Suprapubic skin (tissue), 4 donors: ENCODE data around the gene LIN28A.

Experiments
- POLR2A ChIP-seq, 2 donors: fragments of 450-650 bp; IDR thresholded peaks; one replicate each; pipeline ENCODE4 v1.6.1; 2017; ENCODE audit warnings: antibody characterized with exemption in 2 of 2, mild to moderate bottlenecking in 2 of 2, moderate library complexity in 2 of 2
- POLR2AphosphoS5 ChIP-seq, 3 donors: sonication (generic); formaldehyde crosslinking; IDR thresholded peaks; one replicate each; pipeline ENCODE4 v1.6.1; 2017; ENCODE audit warnings: antibody characterized with exemption in 3 of 3
- TF ChIP-seq, protein P1 (sequence below), 2 donors: fragments of 200-600 bp in 1 of 2; fragments of 450-650 bp in 1 of 2; sonication (generic) in 1 of 2; IDR thresholded peaks; one replicate each; pipeline ENCODE4 v1.5.1; 2016 to 2019; ENCODE audit warnings: antibody characterized with exemption in 2 of 2, mild to moderate bottlenecking in 1 of 2, moderate library complexity in 1 of 2

DNA sequence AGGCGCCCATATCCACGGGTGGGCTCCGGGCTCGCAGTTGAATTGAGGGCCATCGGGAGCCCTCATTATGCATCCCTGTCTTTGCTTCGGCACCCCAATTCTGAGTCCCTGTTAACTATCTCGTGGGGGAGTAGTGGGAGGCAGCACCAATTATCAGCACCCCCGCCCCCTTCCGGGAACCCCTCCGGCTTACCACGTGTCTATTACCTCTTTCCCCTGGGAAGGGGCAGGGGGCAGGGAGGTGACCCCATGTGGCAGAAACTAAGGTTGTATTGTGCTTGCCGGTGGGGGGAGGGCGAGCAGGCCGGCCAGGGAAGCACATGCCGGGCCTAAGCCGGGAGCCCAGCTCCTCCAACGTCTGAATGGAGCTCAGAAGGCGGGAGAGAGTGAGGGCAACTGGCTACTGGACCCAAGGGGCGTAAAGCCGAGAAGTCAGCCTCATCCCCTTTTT, 1.0 kb downstream of the LIN28A start:
- TF ChIP-seq, protein P1, sequence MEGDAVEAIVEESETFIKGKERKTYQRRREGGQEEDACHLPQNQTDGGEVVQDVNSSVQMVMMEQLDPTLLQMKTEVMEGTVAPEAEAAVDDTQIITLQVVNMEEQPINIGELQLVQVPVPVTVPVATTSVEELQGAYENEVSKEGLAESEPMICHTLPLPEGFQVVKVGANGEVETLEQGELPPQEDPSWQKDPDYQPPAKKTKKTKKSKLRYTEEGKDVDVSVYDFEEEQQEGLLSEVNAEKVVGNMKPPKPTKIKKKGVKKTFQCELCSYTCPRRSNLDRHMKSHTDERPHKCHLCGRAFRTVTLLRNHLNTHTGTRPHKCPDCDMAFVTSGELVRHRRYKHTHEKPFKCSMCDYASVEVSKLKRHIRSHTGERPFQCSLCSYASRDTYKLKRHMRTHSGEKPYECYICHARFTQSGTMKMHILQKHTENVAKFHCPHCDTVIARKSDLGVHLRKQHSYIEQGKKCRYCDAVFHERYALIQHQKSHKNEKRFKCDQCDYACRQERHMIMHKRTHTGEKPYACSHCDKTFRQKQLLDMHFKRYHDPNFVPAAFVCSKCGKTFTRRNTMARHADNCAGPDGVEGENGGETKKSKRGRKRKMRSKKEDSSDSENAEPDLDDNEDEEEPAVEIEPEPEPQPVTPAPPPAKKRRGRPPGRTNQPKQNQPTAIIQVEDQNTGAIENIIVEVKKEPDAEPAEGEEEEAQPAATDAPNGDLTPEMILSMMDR (IDR thresholded peaks at IDR 0.05): no peak
- TF ChIP-seq POLR2AphosphoS5 (IDR thresholded peaks at IDR 0.05) (no peak), POLR2A (IDR thresholded peaks at IDR 0.05) (no peak)
